Lower leg skin (tissue), 3 donors: ENCODE results near the gene IGFBP1.

Experiments used
- CTCF ChIP-seq, 3 donors: fragments of 450-650 bp; IDR thresholded peaks; one replicate each; pipeline ENCODE4 v1.5.1; 2016; ENCODE audit warnings: antibody characterized with exemption in 3 of 3, mild to moderate bottlenecking in 3 of 3, moderate library complexity in 2 of 3
- POLR2A ChIP-seq, 2 donors: fragments of 450-650 bp; IDR thresholded peaks; one replicate each; pipeline ENCODE4 v1.6.1; 2016 to 2017; ENCODE audit warnings: antibody characterized with exemption in 2 of 2, mild to moderate bottlenecking in 1 of 2, moderate library complexity in 1 of 2

- TF ChIP-seq POLR2A (IDR thresholded peaks at IDR 0.05), result no peak
- no peak for TF ChIP-seq CTCF (IDR thresholded peaks at IDR 0.05)
These were observed 36.0 kb downstream of the IGFBP1 start for GRCh38 chr7:45924283-45924682.
